NCI-H526 (cell line): ENCODE measurements around the gene PLXNA3.
A peak's percentile ranks its signal among the peaks of the same experiment; 100 is the strongest.

Source experiments
- DNase-seq, 2 experiments: peaks; one replicate each; lab custom pipeline; 2025; lab: John Stamatoyannopoulos, UW

Gene PLXNA3

DNA sequence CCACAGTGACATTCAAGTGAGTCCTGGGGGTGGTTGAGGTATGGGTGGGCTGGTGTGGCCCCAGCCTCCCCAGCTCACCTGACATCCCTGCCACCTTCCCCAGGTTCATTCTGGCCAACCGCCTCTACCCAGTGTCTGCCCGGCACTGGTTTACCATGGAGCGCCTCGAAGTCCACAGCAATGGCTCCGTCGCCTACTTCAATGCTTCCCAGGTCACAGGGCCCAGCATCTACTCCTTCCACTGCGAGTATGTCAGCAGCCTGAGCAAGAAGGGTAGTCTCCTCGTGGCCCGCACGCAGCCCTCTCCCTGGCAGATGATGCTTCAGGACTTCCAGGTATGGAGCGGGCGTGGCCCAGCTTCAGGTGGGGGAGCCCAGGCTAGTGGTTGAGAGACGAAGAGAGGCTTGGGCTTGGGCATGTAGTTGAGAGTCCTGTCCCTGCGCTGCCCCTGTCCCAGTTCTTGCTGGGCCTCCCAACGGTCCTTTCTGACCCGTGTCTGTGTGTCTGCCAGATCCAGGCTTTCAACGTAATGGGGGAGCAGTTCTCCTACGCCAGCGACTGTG is 22.8 kb upstream of the PLXNA3 start:
- DNase-seq, result no peak

DNA sequence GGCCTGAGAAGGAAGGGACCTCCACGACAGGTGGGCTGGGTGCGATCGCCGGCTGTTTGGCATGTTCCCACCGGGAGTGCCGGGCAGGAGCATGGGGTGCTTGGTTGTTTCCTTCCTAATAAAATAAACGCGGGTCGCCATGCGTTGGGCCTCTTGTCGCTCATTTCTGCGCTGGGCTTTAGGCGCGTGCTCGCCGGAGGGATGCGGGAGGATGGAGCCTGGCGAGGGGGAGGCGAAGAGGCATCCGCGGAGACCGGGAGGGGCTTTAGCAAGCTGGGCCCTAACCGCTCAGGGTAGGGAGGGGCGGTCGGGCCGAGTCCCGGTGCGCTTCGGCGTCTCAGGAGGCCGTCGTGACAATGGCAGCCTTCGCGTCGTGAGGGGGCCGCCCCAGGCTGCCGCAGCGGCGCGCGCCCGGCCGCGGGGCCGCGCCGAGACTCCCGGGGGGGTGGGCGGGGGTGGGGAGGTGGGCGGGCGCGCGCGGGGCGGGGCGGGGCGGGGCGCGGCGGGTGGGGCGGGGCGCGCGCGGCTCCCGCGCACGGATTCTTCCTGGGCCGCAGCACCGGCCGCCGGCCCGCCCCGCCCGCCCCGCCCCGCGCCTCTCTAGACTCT is 21.6 kb upstream of the PLXNA3 start:
- peak; percentile 22 to 77 for DNase-seq

DNA sequence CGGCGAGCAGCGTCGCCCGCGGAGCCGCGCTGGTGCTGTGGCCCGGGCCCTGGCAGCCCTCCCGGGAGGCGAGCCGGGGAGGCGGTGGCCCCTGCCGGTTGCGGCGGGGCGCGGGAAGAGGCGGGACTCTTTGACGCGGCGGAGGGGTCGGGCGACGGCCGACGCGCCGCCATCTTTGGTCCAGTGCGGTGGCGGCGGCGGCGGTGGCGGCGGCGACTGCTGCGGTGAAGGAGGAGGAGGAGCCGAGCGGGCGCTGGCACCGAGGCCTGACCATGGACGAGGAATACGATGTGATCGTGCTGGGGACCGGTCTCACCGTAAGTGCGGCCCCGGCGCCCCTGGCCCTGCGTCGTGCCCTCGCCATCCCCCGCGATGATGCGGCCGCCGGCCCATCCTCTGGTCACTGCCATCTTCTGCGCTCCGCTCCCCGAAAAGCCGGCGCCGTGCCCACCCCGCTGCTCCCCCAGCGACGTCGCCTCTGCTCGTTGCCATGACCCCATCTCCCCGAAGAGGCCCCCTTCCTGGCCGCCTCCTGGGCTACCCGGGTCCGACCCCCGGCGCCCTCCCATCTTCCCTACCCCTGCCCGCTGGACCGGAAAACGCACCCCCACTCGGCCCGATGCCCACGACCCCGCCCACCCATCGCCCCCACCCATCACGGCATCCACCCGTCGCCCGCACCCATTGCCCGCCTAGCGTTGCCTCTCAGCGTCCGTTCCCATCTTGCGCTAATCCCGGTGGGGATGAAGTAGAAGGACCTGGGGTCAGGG is 20.9 kb upstream of the PLXNA3 start, which contains the start of gene GDI1:
TSS of gene GDI1 (plus strand) at position 172 of the 770 bp plus-strand sequence. CDS start at position 273, 101 bp downstream.
- DNase-seq, result peak; percentile 27 to 85

DNA sequence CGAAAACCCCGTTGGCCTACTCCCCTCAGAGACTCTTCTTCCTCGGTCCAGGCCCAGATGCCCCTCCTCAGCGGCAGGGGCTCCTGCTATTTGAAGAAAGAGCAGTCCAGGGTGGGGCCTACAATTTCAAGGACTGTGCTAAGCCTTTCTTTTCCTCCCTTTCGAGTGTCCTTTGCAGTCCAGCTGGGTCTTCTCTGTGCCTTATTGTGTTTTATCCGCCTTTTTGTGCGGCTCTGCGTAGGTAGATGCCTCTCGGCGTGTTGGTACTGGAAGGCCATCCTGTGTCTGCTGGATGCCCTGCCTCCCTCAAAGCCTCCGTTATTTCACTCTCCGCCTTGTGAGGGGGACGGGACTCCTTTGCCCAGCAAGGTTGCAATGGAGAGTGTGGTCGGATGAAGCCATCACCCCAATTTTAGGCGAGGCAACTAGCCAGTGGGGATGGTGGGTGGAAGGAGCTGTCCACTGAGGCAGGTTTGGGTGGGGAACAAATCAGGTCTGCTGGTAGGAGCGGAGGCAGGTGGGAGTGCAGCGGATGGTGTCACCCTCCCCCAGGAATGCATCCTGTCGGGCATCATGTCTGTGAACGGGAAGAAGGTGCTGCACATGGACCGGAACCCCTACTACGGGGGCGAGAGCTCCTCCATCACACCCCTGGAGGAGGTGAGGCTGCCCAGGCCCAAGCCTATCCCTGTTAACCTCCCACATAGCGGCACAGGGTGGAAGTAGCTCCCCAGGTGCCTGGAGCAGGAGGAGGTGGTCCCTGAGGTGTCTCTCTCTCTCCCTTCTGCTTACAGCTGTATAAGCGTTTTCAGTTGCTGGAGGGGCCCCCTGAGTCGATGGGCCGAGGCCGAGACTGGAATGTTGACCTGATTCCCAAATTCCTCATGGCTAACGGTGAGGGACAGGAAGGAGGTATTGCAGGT is 19.8 kb upstream of the PLXNA3 start:
- DNase-seq, result no peak

DNA sequence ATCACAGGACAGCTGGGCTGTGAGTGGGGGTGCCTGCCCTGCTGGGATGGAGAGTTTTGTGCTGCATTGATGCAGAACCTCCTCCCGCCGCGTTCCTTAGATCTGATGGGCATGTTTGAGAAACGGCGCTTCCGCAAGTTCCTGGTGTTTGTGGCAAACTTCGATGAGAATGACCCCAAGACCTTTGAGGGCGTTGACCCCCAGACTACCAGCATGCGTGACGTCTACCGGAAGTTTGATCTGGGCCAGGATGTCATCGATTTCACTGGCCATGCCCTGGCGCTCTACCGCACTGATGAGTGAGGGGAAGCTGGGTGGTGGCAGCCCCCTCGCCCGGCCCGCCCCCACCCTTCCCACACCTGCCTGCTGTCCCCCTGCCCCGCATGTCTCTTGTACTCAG is 18.2 kb upstream of the PLXNA3 start:
- no peak for DNase-seq

DNA sequence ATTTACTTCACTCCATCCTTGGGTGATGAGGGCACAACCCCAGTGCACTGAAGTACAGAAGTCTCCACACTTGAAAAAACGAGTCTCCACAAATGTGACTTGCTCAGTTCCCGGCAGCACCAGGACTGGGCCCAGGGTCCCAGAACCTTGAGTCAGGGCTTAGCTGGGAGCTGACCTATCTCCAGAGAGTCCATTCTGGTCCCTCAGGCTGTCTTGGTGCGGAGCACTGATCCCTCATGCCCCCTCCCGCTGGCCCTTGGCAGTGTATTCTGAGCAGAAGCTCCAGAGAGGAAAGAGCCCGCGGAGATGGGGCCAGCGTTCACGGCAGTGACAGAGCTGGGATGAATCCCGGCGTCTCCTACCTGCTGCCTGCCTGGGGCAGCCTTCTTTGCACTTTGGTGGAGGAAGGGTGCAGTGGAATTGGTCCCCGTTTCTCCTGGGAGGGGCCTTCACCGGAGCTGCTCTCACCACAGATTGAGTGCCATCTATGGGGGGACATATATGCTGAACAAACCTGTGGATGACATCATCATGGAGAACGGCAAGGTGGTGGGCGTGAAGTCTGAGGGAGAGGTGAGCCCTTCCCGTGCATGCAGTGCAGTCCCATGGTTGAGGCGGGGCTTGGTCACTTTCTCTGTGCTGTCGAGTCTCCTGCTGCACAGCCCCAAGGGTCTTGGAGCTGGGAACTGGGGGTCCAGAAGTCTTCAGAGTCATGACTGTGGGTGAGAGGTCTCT is 17.3 kb upstream of the PLXNA3 start:
- no peak for DNase-seq

DNA sequence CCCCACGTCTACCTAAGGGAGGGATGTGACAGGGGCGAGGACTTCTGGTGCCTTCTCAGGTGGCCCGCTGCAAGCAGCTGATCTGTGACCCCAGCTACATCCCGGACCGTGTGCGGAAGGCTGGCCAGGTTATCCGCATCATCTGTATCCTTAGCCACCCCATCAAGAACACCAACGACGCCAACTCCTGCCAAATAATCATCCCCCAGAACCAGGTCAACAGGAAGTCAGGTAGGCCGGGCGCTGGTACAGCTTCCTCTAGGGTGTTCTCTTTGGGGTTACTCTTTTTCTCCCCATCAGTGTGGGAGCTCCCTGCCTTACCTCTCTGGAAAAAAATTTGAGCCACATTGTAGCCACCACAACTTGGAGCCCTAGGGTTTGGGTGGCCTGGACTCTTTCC is 16.5 kb upstream of the PLXNA3 start:
- DNase-seq, result no peak

DNA sequence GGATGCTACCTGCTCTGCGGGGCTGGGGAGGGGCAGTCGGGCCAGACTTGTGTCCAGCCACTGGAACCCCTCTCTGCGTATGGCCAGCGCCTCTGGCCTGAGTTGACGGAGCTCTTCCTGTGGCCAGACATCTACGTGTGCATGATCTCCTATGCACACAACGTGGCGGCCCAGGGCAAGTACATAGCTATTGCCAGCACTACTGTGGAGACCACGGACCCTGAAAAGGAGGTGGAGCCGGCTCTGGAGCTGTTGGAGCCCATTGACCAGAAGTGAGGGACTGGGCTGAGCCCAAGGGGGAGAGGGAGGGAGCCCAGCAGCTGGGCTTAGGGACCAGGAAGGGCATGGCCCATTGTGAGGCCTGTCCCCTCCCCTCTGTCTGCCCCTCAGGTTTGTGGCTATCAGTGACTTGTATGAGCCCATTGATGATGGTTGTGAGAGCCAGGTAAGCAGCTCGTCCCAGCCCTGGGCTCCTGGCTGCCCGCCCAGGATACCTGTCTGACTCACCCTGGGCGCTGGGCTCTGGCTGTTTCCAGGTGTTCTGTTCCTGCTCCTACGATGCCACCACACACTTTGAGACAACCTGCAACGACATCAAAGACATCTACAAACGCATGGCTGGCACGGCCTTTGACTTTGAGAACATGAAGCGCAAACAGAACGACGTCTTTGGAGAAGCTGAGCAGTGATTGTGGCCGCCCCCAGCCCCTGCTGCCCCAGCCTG is 15.9 kb upstream of the PLXNA3 start:
- DNase-seq, result no peak

DNA sequence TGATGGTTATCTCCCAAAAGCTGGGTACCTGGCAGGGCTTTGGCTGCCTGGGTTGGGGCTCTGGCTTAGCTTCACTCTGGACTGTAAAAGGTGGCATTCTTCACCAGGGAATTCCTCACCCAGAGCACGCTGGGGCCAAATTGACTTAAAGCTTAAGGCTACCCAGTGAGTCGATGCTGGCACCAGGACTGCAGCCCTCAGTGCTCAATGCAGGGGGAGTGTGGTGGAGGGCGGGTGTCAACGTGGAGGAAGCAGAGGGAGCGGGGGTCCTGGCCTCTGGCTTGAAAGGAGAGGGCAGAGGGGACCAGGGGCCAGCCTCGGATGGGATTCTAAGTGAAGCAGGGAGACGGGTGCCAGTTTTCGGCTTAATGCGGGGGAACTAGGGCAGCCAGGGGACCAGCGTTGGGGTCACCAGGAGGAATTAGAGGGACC is 14.6 kb upstream of the PLXNA3 start:
- DNase-seq, result peak in 1 of 2 experiments; percentile 10

DNA sequence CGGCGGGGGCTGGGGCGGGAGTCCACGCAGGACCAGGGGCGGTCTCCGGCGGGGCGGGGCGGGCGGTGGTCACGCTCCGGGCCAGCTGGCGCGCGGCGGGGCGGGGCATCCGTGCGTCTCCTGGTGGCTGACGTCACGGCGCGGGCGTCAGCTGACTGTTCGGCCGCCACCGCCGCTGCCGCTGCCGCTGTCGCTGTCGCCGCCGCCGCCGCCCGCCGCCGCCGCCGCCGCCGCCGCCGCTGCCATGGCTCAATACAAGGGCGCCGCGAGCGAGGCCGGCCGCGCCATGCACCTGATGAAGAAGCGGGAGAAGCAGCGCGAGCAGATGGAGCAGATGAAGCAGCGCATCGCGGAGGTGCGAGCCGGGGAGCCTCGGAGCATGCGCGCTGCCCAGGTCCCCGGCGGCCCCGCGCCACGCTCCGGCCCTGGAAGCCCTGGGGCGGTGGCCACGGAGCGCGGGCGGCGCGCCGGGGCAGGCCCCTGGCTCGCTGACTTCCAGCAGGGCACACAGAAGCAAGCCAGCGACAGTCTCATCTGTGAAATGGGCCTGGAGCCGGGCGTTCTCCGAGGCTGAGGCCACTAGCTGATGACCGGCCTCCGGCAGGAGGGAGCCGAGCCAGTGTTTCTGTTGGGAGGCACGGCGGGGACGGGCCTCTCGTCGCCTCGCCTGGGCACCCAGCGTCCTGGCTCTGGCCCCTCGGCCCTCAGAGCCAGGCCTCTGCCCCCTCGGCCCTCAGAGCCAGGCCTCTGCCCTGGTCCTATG is 13.9 kb upstream of the PLXNA3 start, which contains the start of gene FAM50A:
TSS of gene FAM50A (plus strand) at position 150 of the 763 bp plus-strand sequence. CDS start at position 245, 95 bp downstream.
- DNase-seq, result peak; percentile 7 to 94

DNA sequence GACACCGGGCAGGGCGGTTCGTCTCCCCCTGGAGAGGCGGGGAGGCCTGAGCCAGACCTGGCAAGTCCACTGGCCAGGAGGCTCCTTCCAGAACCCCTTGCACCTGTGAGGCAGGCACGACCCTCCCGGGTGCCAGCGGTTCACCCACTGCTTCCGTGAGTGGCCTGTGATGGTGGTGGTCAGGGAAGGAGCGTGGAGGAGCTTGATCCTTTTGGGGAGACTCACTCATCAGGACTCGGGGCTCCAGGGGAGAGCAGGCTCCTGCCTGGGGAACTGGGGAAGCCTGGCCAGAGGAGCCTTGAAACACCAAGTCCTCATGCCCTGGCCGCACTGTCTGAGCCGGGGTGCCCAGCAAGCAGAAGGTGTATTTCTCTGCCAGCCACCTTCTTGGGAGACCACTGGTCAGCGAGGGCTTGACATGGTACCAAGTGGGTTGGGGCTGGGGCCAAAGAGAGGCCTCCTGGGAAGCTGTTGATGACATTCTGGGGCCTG is 13.3 kb upstream of the PLXNA3 start:
- no peak for DNase-seq

DNA sequence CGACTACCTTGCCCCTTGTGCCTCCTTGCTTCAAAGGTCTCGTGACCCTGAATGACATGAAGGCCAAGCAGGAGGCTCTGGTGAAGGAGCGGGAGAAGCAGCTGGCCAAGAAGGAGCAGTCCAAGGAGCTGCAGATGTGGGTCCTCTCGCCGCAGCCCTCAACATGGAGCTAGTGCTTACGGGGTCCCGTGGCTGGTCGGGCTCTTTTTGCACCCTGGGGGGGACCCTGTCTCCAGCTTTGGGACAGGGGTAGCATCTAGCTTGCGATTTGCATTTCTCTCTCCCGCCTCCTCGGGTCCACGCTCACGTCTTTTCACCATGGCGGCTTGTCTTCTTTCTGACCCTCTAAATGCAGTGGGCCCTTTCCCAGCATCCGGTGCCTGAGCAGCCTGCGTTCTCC is 12.3 kb upstream of the PLXNA3 start:
- DNase-seq, result no peak

DNA sequence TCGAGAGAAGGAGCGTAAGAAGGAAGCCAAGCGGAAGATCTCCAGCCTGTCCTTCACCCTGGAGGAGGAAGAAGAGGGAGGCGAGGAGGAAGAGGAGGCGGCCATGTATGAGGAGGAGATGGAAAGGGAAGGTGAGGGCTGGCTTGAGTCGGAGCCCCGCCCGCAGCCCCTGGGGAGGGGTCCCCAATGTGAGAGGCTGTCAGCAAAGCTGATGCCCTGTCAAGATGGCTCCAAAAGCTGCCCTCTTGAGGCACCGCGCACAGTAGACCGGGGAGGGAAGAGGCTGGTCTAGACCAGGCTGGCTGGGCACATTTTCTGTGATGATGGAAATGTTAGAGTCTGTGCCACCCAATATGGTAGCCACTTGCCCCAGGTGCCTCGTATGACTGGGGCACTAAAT is 11.7 kb upstream of the PLXNA3 start:
- no peak for DNase-seq

DNA sequence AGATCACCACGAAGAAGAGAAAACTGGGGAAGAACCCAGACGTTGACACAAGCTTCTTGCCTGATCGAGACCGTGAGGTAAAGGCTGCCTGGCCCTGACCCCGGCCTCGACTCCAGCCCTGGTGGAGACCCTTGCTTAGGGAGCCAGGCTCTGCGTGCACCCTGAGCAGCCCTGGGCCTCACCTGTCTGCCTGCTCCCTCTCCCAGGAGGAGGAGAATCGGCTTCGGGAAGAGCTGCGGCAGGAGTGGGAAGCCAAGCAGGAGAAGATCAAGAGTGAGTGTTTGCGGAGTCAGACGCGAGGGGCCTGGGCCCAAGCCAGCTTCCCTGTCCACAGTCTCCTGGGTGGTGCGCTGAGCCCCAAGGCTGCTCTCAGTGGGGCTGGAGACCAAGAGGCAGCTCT is 9.6 kb upstream of the PLXNA3 start:
- no peak for DNase-seq

DNA sequence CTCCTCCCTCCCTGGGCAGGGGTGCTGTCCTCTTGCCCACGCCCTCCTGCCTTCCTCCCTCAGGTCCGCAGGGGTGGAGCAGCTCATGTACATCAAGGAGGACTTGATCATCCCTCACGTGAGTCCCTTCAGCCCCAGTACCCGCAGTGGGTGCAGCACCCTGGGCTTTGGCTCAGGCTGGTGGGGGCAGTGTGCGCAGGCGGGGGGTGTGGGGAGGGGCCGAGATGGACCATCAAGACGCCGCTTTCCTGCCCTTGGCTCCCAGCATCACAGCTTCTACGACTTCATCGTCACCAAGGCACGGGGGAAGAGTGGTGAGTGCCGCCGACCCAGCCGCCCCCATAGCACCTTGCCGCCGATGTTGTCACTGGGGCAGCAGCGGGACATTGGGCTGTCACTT is 8.5 kb upstream of the PLXNA3 start:
- DNase-seq, result no peak

DNA sequence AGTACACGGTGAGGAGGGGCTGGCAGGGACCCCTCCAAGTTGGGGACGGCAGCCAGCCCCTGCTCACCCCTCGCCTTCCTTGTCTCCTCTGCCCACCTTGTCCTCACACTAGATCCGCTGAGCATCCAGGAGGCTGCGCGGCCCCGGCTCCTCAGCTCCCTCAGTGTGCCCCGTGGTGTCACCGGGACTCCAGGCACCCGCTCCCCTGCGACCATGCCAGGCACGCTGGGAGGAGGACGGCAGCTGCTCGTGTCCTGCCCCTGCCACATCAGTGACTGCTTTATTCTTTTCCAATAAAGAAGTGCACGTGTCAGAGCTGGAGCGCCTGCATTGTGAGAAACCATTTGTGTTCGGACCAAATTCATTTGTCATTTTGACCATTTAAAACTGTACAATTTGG is 7.8 kb upstream of the PLXNA3 start:
- DNase-seq, result no peak

DNA sequence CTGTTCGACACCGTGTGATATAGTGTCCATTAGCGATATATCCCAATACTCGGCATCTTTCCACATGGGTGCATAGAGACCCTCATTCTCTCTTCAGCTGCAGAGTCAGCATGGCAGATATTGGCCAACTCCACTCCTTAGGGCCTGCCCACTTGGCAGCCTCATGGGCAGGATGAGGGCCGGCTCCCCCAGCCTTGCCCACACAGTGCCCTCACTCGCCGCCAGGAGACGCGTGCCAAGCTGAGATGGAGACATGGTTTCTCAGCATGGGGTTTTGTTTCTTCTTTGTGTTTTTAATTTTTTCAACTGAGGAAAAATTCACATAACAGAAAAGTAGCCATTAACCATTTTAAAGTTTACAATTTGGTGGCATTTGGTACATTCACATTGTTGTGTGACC is 5.3 kb upstream of the PLXNA3 start:
- no peak for DNase-seq

DNA sequence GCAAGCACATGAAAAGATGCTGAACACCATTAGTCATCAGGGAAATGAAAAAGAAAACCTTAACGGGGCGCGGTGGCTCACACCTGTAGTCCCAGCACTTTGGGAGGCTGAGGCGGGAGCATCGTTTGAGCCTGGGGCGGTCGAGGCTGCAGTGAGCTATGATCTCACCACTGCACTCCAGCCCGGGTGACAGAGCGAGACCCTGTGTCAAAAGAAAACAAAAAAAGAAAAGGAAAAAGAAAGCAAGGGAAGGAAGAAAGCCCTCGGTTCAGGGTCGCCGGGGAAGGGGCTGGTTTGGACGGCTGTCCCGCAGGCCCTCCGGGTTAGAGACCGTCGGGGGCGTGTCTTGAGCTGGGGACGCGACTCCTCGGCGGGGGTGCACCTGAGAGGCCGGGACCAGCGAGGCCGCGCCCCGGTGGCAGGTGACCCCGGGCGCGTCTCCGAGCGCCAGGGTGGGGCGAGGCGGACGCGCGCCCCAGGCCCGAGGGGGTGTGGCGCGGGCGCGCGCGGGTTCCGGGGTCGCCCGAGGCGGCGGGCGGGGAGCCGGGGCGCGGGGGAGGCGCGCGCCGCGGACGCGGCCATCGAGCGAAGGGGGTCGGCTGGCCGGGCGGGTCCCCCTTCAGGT is 478 bp upstream of the PLXNA3 start:
- peak; percentile 42 to 93 for DNase-seq
